Lung microvascular endothelial cell (primary cell): ENCODE results near the gene SDHC. TPM values are rescaled to one million over a fixed set of nuclear protein-coding genes. Genes with fewer than 3 reads are reported as not detected.
"Not testable (repeated sequence)": the region's sequence is repeated elsewhere in the genome, so short reads cannot be mapped to it uniquely, and the experiment has no call there.

Experiments used
- DNase-seq, 2 donors: peaks; one replicate each; pipeline versions ENCODE4 v3.0.0 to v3.0.0-alpha.2; 2010; ENCODE audit warnings: low read depth in 2 of 2
- total RNA-seq: library from RNA; depleted of rRNA; stranded (reverse); fragments of >200 nt; gene quantifications from 2 replicates; pipeline ENCODE4 v1.2.1, GENCODE V29; 2014

The SDHC gene
- total RNA-seq, 1 donor from 2014 or later: 13.3 TPM

DNA sequence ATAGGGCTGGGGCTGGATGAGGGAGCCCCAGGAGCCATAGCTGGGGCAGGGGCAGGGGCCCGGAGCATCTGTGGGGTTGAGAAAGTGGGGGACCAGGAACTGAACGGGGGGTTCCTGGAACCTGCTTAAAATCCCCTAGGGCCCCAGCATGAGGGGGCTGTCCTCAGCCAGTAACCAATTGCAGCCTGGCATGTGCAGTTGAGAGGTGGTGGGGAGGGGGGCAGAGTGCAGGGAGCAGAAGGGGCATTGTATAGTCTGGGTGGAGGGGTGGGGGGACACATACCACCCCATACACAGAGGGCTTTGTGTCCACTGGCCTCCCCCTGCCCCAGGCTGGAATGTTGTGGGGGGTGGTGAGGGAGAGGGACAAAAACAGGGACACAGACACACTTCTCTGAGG lies 4.3 kb upstream of the SDHC start, which contains the start of gene MPZ:
MPZ (minus strand) TSS at position 101 of the 400 bp plus-strand sequence; CDS start at position 38, 63 bp downstream.
- DNase-seq: no peak

GRCh38 chr1:161311595-161312181 lies 2.5 kb upstream of the SDHC start:
- DNase-seq: no peak

- DNase-seq: no peak
Observed at GRCh38 chr1:161313554-161314200, 504 bp upstream of the SDHC start.

DNA sequence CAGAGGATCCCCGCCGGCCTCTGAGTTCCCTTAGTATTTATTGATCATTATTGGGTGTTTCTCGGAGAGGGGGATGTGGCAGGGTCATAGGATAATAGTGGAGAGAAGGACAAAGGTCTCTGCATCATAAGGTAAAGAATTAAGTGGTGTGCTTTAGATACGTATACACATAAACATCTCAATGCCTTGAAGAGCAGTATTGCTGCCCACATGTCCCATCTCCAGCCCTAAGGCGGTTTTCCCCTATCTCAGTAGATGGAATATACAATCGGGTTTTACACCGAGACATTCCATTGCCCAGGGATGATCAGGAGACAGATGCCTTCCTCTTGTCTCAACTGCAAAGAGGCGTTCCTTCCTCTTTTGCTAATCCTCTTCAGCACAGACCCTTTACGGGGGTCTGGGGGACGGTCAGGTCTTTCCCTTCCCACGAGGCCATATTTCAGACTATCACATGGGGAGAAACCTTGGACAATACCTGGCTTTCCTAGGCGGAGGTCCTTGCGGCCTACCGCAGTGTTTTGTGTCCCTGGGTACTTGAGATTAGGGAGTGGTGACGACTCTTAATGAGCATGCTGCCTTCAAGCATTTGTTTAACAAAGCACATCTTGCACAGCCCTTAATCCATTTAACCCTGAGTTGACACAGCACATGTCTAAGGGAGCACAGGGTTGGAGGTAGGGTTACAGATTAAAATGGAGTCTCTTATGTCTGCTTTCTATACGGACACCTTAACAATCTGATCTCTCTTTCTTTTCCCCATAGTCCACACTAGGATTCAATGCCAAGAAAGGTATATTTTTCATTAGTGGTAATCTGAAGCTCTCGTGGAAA lies 1.9 kb downstream of the SDHC start:
- not testable (repeated sequence) for DNase-seq

DNA sequence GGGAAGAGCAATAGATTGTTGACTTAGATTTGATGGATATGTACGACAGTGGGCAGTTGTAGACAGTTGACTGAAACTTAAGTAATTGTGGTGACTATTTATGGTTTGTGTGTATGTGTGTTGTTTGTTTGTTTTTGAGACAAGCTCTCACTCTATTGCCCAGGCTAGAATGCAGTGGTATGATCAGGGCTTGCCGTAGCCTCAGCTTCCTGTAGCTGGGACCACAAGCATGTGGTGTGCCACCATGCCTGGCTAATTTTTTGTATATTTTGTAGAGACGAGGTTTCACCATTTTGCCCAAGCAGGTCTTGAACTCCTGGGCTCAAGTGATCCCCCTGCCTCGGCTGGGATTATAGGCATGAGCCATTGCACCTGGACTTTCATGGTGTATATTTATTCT lies 9.8 kb downstream of the SDHC start:
- no peak for DNase-seq

GRCh38 chr1:161330346-161330745 lies 16.2 kb downstream of the SDHC start:
- DNase-seq: no peak

DNA sequence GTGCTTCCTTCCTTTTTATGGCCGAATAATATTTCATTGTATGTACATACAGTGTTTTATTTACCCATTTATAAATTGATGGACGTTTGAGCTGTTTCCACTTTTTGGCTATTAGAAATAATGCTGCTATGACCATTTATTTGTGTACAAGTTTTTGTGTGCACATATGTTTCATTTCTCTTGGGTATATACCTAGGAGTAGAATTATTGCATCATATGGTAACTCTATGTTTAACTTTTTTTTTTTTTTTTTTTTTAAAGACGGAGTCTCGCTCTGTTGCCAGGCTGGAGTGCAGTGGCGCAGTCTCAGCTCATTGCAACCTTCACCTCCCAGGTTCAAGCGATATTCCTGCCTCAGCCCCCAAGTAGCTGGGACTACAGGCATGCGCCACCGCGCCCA lies 19.0 kb downstream of the SDHC start:
- no peak for DNase-seq

- DNase-seq: no peak
Observed at GRCh38 chr1:161335796-161336195, 21.6 kb downstream of the SDHC start.

- DNase-seq: no peak
Observed at GRCh38 chr1:161342177-161342576, 28.0 kb downstream of the SDHC start.

DNA sequence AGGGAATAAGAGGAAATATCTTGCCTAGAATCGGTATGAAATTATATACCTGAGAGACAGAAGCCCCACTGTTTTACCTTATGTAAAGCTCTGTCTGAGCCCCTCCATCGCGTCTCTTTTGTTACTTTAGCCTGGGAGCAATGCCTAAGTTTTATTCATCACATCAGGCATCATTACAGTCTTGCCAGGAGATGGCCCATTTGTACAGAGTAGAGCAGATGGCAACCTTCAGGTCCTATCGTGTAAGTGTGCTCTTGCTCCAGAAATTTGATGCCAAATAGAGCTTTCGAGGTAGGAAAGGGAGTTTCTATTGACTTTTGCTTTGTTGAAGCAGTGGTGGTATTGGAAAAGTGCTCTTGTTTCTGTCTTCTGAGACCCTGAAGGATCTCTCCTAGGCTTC lies 28.6 kb downstream of the SDHC start:
- DNase-seq: no peak

DNA sequence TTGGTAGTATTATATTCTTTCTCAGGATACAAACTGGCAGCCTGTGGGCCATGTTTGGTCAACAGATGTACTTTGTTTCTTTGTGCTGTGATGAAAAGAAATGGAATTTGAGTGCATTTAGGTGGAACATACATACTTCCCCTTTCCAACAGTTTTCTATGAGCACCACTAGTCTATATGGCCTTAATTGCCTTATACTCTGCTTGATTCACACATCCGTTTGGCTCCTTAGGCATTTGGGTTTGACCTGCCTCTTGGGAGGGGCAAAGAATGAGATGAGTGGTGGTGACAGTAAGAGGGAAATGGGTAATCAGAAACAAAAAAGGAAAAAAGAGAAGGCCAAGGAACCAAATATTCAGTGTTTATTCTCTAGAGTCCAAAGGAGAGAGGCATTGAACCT lies 36.5 kb downstream of the SDHC start:
- DNase-seq: no peak

DNA sequence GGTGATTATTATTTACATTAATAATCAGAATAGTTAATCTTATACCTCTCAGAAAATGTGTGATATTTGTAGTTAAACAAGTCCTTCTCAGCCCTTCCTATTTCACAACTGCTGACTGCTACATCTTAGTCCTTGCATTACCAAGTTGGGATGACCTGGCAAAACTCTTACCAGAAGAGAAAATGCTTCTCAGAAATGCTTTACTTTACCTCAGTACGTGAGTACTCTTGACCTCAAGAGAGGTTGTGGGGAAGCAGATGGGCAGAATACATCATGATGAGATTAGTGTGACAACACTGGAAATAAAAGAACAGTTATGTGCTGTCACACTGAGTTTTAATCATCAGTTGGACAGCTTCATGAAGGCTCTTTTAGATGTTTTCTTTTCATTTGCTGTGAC lies 37.3 kb downstream of the SDHC start:
- DNase-seq: no peak

DNA sequence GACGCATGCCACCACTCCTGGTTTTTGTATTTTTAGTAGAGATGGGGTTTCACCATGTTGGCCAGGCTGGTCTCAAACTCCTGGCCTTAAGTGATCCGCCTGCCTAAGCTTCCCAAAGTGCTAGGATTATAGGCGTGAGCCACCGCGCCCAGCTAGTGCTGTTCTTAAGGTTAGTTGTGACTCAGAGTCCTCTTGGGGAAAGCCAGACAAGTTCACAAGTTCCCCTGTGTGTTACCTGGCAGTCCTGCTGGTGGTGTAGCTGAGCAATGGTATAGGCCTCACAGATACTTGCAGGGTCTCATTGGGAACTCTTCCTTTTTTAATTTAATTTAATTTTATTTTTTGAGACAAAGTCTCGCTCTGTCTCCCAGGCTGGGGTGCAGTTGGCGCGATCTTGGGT lies 42.9 kb downstream of the SDHC start:
- DNase-seq: no peak

DNA sequence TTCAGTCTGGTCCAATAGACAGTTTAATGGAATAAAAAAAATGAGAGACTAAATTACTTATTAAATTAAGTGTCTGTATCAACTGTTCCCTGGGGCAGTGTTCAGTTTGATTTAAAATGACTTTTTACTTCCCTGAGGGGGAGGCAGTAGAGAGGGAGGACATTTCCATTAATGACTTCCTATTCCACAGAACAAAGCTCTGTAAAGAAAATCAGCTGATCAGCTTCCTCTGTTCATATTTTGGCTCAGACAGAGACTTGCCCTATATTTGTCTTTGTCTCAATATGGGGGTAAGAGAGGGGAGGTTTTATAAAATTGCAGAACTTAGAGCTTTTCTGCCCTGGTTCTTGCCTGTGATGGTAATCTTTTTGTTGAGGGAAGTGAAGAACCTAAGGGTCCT lies 45.1 kb downstream of the SDHC start:
- DNase-seq: peak; percentile 16 to 75

DNA sequence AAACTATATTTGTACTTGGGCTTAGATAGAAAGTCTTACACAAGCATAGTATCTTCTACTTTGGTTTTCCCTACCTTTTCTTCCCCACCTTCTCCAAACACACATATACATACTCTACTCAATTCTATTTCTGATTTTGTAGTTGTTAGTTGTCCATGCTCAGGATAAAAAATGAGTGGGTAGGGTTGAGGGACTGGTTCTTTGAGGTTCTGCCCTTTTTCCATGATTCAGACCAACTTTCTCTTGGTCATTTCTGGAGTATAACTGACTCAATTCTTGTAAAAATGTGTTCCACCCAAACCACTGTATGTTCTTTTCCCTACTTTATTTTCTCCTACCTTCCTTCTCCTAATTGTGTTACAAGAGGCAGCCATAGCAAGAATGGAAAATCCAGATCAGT lies 50.2 kb downstream of the SDHC start:
- DNase-seq: no peak

DNA sequence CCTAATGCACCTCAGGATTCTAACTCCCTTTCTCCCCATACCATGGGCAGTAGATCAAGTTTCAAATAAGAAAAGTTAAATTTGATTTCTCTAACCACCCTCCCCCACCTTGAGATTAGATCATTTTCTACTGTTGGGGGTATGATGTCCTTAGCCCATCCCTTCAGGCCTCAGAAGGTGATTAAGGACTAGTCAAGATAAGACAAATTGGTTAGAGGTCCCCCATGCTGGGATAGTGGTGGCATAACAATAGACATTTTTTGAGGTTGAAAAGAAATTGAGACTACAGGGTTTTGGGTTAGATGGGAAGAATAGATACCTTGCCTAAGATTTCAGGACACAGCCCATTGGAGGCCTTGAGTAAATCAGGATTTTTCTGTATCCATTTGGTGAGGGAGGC lies 51.0 kb downstream of the SDHC start:
- no peak for DNase-seq

- peak; percentile 88 to 95 for DNase-seq
Observed at GRCh38 chr1:161367684-161368400, 53.7 kb downstream of the SDHC start, which contains the start of gene CFAP126. Gene CFAP126 (minus strand): TSS chr1:161367876. CDS start chr1:161367868, 8 bp downstream.

GRCh38 chr1:161373442-161373841 lies 59.3 kb downstream of the SDHC start:
- no peak for DNase-seq

DNA sequence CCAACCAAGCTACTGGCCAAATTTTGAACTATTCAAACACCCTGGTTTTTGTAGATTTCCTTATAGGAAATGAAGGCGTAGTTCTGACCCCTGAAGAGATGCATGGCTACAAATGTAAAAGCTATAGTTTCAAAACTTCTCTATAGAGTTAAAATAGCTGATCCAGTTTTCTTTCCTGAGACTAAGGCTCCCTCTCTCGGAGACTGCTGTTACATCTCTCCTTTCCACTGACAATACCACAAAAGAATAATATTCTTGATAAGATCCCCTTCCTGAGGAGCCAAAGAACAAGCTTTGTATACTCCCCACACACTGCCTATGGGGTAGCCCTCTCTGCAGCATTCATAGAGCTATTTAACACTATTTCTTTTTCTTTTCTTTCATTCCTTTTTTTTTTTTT lies 60.2 kb downstream of the SDHC start:
- DNase-seq: peak; percentile 40 to 46

- DNase-seq: no peak
Observed at GRCh38 chr1:161378014-161378413, 63.8 kb downstream of the SDHC start.

GRCh38 chr1:161379071-161379470 lies 64.9 kb downstream of the SDHC start:
- no peak for DNase-seq

- peak in 1 of 2 donors; percentile 54 for DNase-seq
Observed at GRCh38 chr1:161381707-161382106, 67.5 kb downstream of the SDHC start.
